NCI-H2081 treated with DMSO at 0.1 percent for 48 hours (cell line): ENCODE data around the gene ASH1L.
A peak's percentile ranks its signal among the peaks of the same experiment; 100 is the strongest.

ENCODE experiments used
- DNase-seq: peaks from one replicate; lab custom pipeline; 2025; lab: John Stamatoyannopoulos, UW

ASH1L gene

DNA sequence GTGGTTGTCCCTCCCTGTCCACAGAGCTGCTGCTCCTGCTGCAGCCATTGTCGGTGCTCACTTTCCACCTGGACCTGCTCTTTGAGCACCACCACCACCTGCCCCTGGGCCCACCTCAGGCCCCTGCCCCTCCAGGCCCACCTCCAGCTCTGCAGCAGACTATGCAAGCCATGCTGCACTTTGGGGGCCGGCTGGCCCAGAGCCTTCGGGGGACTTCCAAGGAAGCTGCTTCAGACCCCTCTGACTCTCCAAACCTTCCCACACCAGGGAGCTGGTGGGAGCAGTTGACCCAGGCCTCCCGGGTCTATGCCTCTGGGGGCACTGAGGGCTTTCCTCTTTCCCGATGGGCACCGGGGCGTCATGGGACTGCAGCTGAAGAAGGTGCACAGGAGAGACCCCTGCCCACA, 236.0 kb downstream of the ASH1L start:
- no peak for DNase-seq

DNA sequence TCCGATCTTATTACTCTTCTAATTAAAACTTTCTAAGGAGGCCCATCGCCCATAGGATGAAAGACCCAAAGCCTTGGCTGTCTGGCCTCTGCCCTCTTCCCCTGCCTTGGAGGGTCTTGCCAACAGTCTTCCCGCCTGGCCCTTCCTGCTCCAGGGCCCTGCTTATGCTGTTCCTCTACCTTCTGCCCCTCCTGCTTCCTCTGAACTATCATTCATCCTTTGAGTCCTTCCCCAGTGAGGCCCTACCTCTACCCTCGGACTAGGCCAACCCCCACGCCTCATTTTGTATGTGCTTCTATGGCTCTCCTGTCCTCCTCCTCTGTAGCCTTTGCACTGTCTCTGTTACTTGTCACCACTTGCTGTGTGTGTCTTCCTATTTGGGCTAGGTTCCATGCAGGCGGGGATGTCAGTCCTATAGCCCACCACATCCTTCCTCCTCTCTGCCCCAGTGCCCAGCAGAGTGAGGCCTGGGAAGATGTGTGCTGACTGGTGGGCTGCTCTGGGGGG, 236.5 kb downstream of the ASH1L start:
- no peak for DNase-seq

DNA sequence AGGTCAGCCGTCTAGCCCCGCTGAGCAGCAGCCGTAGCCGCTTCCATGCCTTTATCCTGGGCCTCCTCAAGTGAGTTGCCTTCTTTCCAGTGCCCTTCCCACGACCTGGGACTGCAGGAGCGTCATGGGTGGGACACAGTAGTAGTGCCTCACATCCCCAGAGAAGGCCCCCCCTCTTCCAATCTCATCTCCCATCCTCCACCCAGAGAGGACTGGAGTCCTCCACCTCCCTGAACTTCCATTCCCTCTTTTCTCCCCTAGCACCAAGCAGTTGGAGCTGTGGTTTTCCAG, 237.1 kb downstream of the ASH1L start:
- no peak for DNase-seq

DNA sequence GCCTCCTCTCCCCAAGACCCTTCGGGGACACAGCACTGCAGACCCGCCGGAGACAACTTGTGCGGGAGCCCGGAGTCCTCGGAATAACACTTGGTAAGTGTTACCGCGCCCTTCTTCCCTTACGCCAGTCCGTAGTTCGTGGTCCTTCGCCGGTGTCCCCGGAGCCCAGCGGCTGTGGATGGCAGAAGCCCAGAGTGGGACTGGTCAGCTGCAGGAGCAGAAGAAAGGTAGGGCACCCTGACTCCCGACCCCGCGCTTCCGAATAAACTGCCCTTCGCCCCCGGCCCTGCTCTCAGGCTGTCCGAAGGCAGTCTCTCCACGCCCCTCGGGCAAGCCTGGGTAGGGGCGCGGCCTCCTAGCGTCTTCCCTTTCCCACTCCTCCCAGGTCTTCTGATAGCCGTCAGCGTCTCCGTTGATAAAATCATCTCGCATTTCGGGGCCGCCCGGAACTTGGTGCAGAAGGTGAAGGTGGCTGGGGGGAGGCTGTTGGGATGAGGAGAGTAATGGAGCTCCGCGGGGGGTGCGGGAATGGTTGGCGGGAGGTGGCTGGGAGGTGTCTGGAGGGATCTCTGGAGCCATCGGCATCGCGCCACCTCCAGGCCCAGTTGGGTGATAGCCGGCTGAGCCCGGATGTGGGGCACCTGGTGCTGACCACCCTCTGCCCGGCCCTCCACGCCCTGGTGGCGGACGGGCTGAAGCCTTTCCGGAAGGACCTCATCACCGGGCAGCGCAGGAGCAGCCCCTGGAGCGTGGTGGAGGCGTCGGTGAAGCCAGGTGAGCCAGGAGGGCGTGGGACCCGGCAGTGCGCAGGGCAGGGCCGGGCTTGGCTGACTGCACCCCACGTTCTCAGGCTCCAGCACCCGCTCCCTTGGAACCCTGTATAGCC, 237.6 kb downstream of the ASH1L start:
- DNase-seq = no peak

DNA sequence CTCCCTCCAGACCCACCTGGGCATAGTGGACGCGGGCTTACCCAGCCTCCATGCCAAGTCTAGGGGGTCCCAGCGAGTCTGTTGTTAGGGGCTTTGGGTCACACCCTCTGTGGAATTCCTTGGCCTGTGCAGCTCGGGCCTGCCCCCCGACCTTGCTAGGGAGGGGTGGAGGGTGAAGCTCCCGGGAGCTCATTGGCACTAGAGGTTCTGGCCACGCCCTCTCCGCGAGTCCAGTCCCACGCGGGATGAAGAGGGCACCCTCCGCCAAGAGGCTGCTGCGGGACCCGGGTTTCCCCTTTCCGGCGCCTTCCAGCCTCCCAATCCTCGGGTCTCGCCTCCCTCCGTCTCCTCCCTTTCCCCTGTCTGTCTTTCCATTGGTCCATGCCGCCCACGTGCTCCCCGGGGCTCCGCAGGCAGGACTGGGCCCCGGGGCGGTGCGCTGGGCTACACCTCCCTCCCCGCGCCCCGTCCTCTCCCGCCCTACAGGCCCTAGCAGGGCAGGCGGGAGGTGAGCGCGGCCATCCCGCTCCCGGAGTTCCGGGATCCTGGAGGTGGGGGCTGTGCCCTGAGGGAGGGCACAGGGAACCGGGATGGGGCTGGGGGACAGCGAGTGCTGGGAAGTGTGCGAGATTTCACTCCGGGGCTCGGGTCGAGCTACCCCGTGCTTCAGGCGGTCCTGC, 238.4 kb downstream of the ASH1L start:
- DNase-seq = peak; percentile 67

DNA sequence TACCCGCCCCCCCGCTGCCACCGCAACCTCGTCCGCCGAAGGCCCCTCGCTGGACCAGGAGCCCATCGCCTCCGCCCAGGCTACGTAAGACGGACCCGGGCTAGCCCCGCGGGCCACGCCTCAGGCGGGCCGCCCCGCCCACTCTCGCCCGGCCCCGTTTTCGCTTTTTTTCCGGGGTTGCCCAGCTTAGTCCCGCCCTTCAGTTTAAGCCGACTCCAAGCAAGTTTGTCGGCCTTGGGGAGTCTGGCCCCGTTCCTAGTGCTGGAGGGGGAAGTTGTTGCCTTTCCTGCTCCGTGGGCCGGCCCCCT, 238.9 kb downstream of the ASH1L start:
- no peak for DNase-seq

DNA sequence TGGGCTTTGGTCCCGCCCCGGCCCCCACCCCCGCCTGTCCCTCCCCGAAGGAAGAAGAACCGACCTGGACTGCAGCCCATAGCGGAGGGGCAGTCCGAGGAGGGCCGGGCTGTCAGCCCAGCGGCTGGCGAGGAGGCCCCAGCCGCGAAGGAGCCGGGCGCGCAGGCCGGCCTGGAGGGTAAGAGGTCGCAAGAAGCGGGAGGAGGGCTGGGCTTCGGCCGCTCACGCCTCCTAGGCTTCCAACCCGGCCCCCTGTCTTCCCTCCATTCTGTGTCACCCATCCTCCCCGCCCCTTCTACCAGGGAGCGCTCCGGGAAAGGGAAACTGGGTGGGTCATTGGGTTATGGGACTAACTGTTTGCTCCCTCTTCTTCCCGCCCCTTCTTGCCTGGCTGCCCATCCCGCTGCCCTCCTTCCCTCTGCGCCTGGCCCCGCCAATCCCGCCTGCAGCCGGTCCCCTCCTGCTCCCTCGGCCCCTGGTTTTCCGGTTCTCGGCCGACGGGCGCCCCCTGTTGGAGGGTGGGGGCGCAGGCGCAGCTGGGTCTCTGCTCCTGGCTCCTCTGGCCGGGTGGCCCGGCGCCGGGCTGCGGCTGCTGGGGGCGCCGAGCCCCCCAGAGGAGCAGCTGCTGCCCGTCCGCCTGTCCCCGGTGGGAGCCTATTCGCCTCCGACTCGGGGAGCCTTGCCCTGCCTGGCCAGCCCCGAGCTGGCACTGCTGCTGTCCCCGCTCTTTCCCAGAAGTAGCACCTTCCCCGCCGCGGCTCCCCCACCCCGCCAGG, 239.5 kb downstream of the ASH1L start:
- DNase-seq = peak; percentile 32

DNA sequence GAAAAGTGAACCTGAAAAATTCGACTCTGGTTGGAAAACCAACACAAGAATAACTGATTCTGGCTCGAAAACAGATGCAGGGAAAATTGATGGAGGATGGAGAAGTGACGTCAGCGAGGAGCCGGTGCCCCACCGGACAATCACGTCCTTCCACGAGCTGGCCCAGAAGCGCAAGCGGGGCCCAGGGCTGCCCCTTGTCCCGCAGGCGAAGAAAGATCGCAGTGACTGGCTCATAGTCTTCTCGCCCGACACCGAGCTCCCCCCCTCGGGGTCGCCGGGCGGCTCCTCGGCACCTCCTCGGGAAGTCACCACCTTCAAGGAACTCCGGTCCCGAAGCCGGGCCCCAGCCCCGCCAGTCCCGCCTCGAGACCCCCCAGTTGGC, 240.0 kb downstream of the ASH1L start:
- DNase-seq = no peak

DNA sequence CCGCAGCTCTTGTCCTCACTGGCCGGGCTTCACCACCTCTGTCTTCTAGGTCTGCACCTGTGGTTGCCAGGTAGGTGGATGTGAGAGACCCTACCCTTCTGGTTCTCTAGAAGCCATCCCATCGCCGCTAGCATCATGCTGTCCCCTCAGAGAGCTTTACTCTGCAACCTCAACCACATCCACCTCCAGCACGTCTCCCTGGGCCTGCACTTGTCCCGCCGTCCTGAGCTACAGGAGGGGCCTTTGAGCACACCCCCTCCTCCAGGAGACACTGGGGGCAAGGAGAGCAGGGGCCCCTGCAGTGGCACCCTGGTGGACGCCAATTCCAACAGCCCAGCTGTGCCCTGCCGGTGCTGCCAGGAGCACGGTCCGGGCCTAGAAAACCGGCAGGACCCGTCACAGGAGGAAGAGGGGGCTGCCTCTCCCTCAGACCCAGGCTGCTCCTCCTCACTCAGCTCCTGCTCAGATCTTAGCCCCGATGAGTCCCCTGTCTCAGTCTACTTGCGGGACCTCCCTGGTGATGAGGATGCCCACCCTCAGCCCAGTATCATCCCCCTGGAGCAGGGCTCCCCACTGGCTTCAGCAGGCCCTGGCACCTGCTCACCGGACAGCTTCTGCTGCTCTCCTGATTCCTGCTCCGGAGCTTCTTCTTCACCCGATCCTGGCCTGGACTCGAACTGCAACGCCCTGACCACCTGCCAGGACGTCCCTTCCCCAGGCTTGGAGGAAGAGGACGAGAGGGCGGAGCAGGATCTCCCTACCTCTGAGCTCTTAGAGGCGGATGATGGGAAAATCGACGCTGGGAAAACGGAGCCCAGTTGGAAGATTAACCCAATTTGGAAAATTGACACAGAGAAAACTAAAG, 240.7 kb downstream of the ASH1L start:
- no peak for DNase-seq

DNA sequence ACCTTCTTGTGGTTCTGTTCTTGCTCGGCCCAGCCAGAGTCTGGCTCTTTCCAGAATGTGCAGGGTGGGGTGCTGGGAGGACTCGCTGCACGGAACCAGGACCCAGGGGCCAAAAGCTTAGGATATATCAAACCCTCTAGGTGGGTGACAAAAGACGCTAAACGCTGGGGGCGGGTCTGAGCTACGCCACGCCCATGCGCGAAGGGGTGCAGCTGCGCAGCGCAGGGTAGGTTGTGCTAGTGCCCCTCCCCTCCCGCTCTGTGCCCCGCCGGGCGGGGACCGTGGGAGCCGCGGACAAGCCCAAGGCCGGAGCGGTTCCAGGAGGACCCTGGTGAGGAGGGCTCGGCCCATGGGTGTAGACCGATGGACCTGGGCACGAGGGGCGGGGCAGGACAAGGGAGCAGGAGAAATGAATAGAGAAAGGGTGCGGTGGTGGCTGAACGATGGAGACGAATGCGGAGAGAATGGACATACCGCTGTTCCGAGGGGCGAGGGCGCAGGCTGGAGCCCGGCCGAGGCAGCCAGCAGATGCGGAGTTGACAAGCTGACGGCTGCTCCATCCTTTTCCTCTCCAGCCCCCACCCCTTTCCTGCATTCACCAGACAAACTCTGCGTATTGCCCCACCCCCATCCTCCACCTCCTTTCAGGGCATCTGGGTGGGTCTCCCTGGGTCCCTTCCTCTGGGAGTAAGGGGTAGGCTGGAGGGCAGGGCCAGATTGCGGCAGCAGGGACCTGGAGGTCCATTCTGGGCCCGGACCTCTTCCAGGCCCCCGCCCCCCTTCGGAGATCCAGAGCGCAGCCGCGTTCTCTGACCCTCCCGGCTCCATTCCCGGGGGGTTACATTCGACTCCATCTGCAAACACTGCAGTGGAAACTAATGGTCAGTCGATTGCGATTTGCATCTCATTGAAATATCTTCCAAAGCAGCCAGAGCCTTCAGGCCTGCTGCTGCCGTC, 241.7 kb downstream of the ASH1L start, which contains the start of gene RUSC1:
Gene RUSC1, plus strand, starts transcription at position 234 of the 957 bp plus-strand sequence. CDS start 880 bp downstream, outside the sequence.
- DNase-seq = peak; percentile 14

DNA sequence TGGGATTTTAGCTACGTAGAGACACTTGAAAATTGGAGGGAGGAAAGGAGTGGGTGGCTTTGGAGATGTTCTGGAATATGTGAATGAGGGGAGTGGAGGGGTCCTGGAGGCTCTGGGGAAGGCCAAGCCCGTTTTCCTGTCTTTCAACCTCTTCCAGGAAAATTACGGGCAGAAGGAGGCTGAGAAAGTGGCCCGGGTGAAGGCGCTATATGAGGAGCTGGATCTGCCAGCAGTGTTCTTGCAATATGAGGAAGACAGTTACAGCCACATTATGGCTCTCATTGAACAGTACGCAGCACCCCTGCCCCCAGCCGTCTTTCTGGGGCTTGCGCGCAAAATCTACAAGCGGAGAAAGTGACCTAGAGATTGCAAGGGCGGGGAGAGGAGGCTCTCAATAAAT, 242.4 kb downstream of the ASH1L start:
- no peak for DNase-seq

DNA sequence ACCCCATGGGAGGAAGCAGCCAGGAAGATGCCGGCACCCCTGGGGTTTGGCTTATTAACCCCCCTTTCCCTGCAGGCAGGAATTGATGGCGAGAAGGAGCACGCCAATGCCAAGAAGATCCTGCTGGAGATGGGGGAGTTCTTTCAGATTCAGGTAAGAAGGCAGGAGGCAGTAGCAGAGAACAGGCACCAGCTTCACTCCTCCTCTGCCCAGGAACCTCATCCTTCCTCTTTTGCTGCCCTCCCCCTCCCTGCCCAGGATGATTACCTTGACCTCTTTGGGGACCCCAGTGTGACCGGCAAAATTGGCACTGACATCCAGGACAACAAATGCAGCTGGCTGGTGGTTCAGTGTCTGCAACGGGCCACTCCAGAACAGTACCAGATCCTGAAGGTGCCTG, 243.1 kb downstream of the ASH1L start:
- no peak for DNase-seq

DNA sequence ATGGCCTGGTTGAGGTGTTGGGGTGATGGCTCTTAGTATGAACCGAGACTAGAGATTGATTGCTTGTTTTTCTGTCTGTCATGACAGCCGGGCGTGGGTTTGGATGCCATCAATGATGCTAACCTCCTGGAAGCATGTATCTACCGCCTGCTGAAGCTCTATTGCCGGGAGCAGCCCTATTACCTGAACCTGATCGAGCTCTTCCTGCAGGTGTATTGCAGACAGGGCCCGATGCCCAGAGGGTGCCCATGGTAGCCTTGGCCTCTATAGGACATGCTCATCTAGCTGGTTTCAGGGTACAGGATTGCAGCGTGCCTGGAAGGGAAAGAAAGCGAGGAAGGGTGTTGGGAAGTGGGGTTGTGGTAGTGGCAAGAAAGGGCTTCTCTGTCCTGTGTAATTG, 244.5 kb downstream of the ASH1L start:
- no peak for DNase-seq

DNA sequence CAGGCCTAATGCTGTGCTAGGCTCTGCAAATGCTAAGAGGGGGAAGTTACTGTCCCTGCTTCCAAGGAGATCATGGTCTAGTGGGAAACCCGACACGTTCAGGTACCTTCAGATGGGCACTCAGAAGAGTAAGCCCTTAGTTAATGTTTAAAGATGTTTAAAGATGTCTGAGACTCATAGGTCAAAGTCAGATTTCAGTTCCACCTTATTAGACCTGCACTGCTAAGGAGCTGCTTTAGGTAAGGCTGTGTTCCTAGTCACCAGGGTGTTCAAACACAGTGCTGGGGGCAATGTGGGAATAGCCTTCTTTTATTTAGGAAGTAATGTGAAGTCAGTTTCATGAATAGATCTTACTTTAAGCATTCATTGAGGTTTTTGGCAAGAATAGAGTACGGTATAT, 245.7 kb downstream of the ASH1L start:
- DNase-seq = no peak

DNA sequence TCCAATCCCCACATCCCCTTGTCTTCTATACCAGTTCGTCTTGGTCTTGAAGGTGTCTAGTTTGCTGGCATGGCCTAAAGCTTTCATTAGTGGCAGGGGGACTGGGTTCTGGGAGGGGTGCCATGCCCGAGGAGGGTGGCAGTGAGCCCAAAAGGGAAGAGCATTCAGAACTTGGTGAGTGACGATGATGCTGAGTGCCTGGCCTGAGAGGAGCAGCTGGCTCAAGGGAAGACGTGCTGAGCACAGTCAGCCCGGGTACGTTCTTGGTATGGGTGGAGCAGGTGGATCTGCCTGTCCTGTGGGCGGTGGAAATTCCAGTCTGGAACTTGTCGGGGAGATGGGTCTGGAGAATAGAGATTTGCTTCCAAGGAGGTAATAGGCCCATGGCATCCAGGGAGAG, 249.3 kb downstream of the ASH1L start:
- DNase-seq = no peak

DNA sequence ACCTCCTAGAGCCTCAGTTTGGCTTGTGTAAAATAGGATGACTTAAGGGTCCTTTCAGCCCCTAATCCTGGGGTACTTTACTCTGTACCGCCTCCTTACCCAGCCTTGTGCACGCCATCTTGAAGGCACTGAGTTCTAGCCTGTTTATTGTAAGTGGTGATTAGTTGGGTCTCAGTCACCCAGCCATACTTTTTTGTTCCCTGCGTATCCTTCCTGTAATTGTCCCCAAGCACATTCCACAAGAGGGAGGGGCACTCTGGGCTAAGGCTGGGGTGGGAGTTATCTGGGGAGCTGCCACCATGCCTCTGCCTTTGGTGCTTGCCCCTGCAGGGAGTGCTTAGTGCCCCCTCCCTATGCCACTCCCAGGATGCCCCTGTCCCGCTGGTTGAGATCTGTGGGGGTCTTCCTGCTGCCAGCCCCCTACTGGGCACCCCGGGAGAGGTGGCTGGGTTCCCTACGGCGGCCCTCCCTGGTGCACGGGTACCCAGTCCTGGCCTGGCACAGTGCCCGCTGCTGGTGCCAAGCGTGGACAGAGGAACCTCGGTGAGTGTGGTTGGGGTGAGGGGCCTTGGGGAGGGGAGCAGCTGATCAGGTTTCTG, 253.1 kb downstream of the ASH1L start:
- no peak for DNase-seq

DNA sequence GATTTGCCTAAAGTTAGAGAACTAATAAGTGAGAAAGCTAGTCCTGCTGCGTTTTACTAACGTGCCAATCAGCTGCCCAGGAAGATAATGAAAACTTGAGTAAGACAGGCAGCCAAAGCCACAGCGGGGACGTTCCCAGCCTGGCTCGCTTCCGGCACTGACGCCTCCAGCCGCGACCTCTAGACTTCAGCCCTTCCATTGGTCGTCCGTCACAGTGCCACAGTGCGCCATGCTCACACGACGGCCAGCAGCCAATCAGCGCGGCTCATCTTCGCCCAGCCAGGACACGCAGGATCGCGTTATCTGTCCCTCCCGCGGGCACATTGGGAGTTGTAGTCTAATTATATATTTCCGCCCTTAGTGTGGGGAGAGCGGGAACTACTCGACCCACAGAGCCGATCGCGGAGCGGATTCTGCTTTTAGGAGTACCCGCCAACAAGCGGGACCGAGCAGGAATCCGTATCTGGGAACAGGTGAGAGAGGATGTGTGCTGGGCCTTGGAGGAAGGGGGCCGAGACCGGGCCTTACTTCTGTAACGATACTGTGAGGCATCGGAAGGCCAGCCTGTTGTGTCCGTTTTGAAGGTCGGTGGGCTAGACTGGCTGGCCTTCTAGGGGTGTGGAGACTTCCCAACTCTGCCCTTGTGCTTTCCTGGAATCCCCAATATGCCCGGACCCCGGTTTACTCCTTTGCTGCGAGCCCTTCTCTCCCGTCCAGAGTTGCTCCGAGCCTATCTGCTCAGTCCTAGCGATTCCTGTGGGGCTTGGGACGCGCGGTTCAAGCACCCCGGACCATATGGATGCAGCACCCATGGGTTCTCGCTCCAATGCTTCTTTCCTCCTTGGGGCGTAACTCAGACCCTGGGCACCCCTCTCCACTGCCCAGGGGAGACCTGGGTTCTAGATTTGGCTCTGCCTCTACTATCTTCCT, 253.8 kb downstream of the ASH1L start, which contains the start of gene FDPS:
Gene FDPS, plus strand, starts transcription at position 374 of the 930 bp plus-strand sequence. CDS start 924 bp downstream, outside the sequence.
- DNase-seq = peak; percentile 100

DNA sequence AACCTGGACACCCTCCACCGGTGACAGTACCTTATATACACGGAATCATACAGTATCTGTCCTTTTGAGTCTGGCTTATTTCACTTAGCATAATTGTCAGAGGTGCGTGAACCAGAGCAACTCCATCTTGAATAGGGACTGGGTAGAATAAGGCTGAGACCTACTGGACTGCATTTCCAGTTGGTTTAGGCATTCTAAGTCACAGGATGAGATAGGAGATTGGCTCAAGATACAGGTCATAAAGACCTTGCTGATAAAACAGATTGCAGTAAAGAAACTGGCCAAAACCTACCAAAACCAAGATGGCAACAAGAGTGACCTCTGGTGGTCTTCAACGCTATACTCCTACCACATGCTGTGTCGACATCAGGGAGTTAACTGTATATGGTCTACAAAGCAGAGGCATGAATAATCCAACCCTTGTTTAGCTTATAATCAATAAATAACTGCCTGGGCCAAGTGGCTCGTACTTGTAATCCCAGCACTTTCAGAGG, 255.3 kb downstream of the ASH1L start:
- no peak for DNase-seq

DNA sequence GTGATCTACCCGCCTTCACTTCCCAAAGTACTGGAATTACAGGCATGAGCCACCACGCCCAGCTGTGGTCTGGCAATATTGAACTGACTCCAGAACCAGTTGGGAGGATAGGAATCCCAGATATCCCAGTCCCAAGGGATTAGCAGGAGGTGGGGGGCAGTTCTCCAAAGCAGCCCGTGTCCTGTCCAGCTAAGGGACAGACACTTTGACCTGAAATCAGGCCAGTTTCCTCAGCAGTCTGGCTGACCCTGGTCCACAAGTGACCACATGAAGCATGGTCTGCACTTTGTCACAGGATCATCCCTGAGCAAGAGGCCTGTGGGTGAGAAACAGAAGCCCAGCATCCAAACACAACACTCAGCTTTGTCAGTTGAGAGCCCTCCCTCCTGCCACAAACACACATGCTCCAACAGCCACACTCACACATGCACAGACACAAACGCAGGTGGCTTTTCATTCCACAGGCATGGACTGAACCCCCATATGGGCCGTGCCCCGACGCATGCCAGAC, 256.7 kb downstream of the ASH1L start:
- no peak for DNase-seq
